ENCODE results near the gene C1orf141.
"Not testable (repeated sequence)": the region's sequence is repeated elsewhere in the genome, so short reads cannot be mapped to it uniquely, and the experiment has no call there.

The C1orf141 gene

DNA sequence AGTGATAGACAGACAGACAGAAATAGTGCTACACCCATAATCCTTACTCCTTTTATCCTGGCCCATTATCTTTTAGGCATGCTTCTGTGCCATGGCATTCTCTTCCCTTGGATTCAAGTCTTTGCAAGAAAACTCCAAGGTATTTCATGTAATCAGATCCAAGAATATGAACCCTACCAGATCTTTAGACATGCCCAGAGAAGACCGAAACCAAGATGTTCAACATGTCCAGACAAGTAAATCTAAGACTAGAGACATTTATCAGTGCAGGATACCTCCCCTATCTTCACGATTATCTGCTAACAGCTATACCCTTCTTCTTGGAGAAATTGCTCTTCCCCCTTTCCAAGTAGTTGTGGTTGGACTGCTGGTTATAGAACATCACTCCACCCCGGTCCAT, 11.8 kb upstream of the C1orf141 start:
- Histone ChIP-seq H3K36me3 (no peaks in the 10 kb centered on the region), H3K9me3 (ENCODE audit: severe bottlenecking) (no peaks in the 10 kb centered on the region), H3K4me3 (ENCODE audit: low read depth, low read length) (no peak overlapping the region), H3K27ac (no peak overlapping the region), H3K27me3 (ENCODE audit: insufficient read depth, low read depth, severe bottlenecking) (no peaks in the 10 kb centered on the region)
- TF ChIP-seq, protein P1, sequence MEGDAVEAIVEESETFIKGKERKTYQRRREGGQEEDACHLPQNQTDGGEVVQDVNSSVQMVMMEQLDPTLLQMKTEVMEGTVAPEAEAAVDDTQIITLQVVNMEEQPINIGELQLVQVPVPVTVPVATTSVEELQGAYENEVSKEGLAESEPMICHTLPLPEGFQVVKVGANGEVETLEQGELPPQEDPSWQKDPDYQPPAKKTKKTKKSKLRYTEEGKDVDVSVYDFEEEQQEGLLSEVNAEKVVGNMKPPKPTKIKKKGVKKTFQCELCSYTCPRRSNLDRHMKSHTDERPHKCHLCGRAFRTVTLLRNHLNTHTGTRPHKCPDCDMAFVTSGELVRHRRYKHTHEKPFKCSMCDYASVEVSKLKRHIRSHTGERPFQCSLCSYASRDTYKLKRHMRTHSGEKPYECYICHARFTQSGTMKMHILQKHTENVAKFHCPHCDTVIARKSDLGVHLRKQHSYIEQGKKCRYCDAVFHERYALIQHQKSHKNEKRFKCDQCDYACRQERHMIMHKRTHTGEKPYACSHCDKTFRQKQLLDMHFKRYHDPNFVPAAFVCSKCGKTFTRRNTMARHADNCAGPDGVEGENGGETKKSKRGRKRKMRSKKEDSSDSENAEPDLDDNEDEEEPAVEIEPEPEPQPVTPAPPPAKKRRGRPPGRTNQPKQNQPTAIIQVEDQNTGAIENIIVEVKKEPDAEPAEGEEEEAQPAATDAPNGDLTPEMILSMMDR (IDR thresholded peaks at IDR 0.05; ENCODE audit: low read depth, low read length) = no peak
- no peak for DNase-seq

DNA sequence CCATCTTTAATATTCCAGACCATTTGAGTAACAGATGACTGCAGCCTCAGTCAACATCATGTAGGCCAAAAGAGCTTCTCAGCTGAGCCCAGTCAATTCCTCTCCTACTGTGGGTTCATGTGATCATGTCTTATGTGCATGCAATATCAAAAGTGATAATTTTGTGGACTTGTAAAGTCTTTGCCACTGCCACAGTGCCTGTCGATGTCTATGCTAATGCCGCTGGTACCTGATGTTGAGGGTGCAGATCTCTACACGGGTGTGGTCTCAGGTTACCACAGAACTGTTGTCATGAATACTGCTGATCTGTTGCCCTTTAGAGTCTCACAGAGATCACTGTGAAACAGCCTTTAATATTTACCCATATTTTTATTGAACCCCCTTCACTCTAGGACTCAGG, 11.3 kb upstream of the C1orf141 start:
- no peak for DNase-seq
- H3K36me3 ChIP-seq = no peaks in the 10 kb centered on the region
- no peak overlapping the region for H3K4me3 ChIP-seq (ENCODE audit: low read depth, low read length)
- H3K27me3 ChIP-seq (ENCODE audit: insufficient read depth, low read depth, severe bottlenecking) = no peaks in the 10 kb centered on the region
- H3K9me3 ChIP-seq (ENCODE audit: severe bottlenecking) = no peaks in the 10 kb centered on the region
- TF ChIP-seq, protein P1 (IDR thresholded peaks at IDR 0.05; ENCODE audit: low read depth, low read length) = no peak
- no peak overlapping the region for H3K27ac ChIP-seq

DNA sequence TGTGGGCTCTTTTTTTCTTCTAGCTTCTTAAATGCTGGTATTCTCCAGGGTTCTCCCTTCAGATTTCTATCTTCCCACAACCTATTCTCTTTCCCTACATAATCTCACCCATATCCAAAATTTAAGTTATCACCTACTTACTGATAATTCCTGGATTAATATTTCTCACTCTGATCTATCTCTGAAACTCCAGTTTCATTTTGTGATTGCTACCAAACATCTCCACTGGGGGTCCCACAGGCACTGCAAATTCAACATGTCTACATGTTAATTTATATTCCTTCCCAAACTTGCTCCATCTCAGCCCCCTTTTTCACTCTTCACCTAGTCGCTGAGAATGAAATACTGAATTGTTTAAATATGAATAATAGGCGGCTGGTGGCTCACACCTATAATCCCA, 9.9 kb upstream of the C1orf141 start:
- no peak for DNase-seq

DNA sequence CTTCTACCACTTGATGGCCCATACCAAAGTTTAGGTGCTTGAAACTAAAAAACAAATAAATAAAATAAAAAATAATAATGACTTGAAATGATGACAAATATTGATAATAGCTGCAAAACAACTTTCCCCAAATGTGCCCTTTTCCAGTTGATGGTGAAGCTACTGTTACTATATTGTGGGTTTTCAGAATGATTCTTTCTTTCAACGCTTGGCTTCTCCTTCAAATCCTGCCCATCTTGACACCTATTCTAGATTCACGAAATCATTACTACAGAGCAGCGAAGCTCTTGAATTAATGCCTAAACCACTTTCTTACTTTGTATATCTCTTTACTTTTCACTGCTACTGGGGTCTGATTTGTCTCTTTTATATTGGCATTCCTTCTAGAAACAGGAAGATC, 9.2 kb upstream of the C1orf141 start:
- H3K36me3 ChIP-seq = no peaks in the 10 kb centered on the region

More for the DNA sequence above, 9.9 kb upstream of the C1orf141 start:
- Histone ChIP-seq H3K4me3 (ENCODE audit: low read depth, low read length) (no peak overlapping the region), H3K27ac (no peak overlapping the region), H3K36me3 (no peaks in the 10 kb centered on the region), H3K9me3 (ENCODE audit: severe bottlenecking) (no peaks in the 10 kb centered on the region), H3K27me3 (ENCODE audit: insufficient read depth, low read depth, severe bottlenecking) (no peaks in the 10 kb centered on the region)
- TF ChIP-seq, protein P1 (IDR thresholded peaks at IDR 0.05; ENCODE audit: low read depth, low read length) = no peak

DNA sequence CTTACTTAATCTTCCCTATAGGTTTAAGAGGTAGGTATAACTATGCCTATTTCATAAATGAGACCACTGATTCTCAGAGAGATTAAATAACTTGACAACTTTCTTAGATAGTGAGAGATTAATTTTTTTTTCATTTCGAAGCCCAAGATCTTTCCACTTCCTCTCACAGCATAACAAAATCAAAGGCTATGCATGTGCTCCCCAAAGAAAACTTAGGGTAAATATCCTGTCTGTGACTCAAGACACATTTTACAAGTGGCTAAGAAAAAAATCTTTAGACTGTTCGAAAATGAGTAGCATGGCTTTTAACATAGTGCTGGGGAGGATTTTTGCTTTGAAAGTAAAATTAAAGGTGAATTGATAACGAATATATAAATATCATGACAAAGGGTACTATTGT, 8.2 kb upstream of the C1orf141 start:
- TF ChIP-seq, protein P1 (IDR thresholded peaks at IDR 0.05; ENCODE audit: low read depth, low read length) = no peak
- DNase-seq = no peak
- Histone ChIP-seq H3K9me3 (ENCODE audit: severe bottlenecking) (no peaks in the 10 kb centered on the region), H3K27ac (no peak overlapping the region), H3K27me3 (ENCODE audit: insufficient read depth, low read depth, severe bottlenecking) (no peaks in the 10 kb centered on the region), H3K4me3 (ENCODE audit: low read depth, low read length) (no peak overlapping the region), H3K36me3 (no peaks in the 10 kb centered on the region)

More for the DNA sequence above, 9.2 kb upstream of the C1orf141 start:
- no peaks in the 10 kb centered on the region for H3K9me3 ChIP-seq (ENCODE audit: severe bottlenecking)
- no peak overlapping the region for H3K4me3 ChIP-seq (ENCODE audit: low read depth, low read length)
- H3K27ac ChIP-seq = no peak overlapping the region
- no peaks in the 10 kb centered on the region for H3K27me3 ChIP-seq (ENCODE audit: insufficient read depth, low read depth, severe bottlenecking)
- DNase-seq = no peak
- TF ChIP-seq, protein P1 (IDR thresholded peaks at IDR 0.05; ENCODE audit: low read depth, low read length) = no peak

DNA sequence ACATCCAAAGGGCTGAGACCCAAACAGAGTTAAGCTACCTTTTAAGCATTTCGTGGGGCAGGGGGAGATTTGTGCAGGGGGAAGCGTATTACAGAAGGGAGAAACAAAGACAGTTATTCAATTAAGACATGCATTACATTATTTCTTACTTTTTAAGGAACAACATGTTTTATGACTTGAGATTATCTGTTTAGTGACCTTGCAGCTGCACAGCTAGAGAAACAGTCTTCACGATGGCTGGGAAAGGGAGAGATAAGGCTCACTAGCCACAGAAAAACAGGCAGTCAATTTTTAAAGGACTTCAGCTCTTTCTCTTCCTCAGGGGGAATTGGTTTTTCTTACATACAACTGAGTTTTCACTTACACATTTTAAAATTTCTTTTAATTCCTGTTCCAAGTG, 7.1 kb upstream of the C1orf141 start:
- DNase-seq; H3K27ac ChIP-seq; H3K36me3 ChIP-seq; H3K4me3 ChIP-seq (ENCODE audit: low read depth, low read length); H3K27me3 ChIP-seq (ENCODE audit: insufficient read depth, low read depth, severe bottlenecking); H3K9me3 ChIP-seq (ENCODE audit: severe bottlenecking): not testable (repeated sequence)

Data from WERI-Rb-1 (cell line).